Esophagus squamous epithelium (tissue), 4 donors: ENCODE data around the gene ARHGAP42.

Source experiments
- POLR2A ChIP-seq, 4 donors: fragments of 450-650 bp; IDR thresholded peaks; one replicate each; pipeline ENCODE4 v1.6.1; 2017; ENCODE audit warnings: antibody characterized with exemption in 4 of 4, mild to moderate bottlenecking in 4 of 4, moderate library complexity in 3 of 4
- TF ChIP-seq, protein P1 (sequence below), 6 experiments: fragments of 450-650 bp in 4 of 6; fragments of 200-600 bp in 2 of 6; sonication (generic) in 2 of 6; IDR thresholded peaks; one replicate each; pipeline ENCODE4 v1.5.1; 2016 to 2019; ENCODE audit warnings: antibody characterized with exemption in 6 of 6, mild to moderate bottlenecking in 4 of 6, moderate library complexity in 4 of 6

GRCh38 chr11:100936781-100937180 is 249.7 kb downstream of the ARHGAP42 start:
- TF ChIP-seq, protein P1, sequence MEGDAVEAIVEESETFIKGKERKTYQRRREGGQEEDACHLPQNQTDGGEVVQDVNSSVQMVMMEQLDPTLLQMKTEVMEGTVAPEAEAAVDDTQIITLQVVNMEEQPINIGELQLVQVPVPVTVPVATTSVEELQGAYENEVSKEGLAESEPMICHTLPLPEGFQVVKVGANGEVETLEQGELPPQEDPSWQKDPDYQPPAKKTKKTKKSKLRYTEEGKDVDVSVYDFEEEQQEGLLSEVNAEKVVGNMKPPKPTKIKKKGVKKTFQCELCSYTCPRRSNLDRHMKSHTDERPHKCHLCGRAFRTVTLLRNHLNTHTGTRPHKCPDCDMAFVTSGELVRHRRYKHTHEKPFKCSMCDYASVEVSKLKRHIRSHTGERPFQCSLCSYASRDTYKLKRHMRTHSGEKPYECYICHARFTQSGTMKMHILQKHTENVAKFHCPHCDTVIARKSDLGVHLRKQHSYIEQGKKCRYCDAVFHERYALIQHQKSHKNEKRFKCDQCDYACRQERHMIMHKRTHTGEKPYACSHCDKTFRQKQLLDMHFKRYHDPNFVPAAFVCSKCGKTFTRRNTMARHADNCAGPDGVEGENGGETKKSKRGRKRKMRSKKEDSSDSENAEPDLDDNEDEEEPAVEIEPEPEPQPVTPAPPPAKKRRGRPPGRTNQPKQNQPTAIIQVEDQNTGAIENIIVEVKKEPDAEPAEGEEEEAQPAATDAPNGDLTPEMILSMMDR (IDR thresholded peaks at IDR 0.05): no peak
- no peak for TF ChIP-seq POLR2A (IDR thresholded peaks at IDR 0.05)
